ENCODE data around the gene ERLEC1.

- TF ChIP-seq CTCF (IDR thresholded peaks at IDR 0.05) = no peak
- no peak for TF ChIP-seq POLR2AphosphoS5 (IDR thresholded peaks at IDR 0.05)
These were observed 17.4 kb upstream of the ERLEC1 start for GRCh38 chr2:53769318-53769945.

All from prostate gland (tissue), 2 donors.